Hematopoietic multipotent progenitor cell (in vitro differentiated cells): ENCODE measurements around the gene NTNG2. TPM values are rescaled to one million over a fixed set of nuclear protein-coding genes. Genes with fewer than 3 reads are reported as not detected.
"Not testable (repeated sequence)": the region's sequence is repeated elsewhere in the genome, so short reads cannot be mapped to it uniquely, and the experiment has no call there.

Experiments used
- DNase-seq, 3 donors: peaks; one replicate each; pipeline ENCODE4 v3.0.0-alpha.2; 2011 to 2015; ENCODE audit warnings: low read depth in 2 of 3, low spot score in 2 of 3
- total RNA-seq: library from RNA; depleted of rRNA; stranded (reverse); fragments of >200 nt; gene quantifications from one replicate; pipeline ENCODE4 v1.2.3, GENCODE V29; 2012

Gene NTNG2, protein sequence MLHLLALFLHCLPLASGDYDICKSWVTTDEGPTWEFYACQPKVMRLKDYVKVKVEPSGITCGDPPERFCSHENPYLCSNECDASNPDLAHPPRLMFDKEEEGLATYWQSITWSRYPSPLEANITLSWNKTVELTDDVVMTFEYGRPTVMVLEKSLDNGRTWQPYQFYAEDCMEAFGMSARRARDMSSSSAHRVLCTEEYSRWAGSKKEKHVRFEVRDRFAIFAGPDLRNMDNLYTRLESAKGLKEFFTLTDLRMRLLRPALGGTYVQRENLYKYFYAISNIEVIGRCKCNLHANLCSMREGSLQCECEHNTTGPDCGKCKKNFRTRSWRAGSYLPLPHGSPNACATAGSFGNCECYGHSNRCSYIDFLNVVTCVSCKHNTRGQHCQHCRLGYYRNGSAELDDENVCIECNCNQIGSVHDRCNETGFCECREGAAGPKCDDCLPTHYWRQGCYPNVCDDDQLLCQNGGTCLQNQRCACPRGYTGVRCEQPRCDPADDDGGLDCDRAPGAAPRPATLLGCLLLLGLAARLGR
- 22.1 TPM for total RNA-seq

DNA sequence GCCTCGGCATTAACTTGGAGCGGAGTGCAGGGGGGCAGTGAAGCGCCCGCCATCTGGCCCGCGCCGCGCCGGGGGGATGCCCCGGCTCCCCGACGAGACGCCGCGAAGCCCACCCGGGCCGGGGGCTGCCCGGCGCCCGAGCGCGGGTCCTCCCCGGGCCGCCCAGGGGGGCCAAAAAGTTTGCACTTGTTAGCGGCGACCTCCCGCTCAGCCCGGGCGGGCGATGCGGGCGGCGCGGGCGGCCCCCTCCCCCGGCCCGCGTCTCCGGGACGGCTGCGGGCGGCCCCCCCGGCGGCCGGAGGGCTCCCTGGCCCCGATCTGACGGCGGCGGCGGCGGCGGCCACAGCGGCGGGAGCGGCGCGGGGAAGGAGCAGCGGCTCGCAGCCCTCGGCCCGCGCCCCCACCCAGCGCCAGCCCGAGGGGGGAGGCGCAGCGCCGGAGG, at the start of gene NTNG2:
NTNG2 (plus strand) TSS at position 316 of the 442 bp plus-strand sequence. CDS start 4,774 bp downstream, outside the sequence.
- DNase-seq = no peak

DNA sequence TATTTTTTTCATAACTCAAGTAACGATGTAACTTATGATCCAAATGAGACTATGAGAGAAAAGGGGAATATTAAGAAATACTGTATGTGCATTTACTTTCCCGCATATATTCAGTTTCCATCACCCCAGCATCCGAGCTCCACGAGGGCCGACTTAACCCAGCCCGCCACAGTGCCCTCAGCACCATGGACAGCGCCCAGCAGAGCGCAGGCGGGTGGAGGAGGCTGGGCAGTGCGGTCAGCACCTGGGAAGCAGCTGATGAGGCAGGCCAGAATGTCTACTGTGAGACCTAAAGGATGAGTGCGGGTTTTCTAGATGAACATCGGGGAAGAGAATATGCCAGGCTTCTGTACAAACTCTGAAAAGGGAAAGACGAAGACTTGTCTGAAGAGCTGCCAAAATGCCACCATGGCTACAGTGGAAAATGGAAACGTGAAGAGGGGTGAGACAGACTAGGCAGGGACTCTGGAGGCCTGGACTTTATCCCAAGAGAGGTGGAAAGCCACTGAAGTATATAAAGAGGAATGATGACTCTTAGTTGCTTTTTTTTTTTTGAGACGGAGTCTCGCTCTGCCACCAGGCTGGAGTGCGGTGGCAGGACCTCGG, 47.7 kb upstream of the NTNG2 start:
- DNase-seq = peak in 2 of 3 donors; percentile 45 to 64

- no peak for DNase-seq
Measured at GRCh38 chr9:132116583-132116982, 45.3 kb upstream of the NTNG2 start.

DNA sequence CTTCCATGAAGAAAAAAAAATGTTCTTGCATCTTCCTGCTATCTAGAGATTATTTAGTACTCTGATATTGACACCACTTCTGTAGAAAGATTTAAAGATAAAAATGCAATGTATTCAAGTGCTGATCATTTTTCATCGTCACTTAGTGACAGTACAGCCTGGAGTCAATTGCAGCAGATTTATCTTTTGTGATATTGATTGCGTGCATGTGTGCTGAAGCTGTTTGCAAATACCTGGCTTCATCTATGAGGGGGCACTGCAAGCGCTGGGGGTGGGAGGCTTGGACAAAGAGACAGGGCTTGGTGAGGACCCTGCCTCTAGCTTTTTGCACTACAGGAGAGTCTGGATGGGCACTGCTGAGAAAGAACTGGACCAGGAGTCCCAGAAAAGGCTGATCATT, 44.2 kb upstream of the NTNG2 start:
- no peak for DNase-seq

DNA sequence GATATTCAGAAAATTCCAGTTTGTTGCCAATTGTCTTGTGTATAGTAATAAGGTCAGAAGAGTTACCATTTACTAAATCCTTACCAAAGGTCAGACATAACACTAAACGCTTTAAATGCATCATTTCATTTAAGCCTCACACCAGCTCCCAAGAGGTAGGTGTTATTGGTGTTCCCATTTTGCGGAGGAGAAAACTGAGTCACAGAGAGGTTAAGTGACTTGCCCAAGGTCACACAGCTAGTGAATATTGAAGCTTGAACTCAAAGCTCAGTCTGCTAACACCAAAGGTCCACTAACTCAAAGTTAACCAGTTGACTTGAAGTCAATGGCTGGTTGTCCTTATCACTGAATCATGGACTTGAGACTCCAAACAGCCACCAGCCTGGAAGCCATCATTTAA, 40.8 kb upstream of the NTNG2 start:
- no peak for DNase-seq

- DNase-seq = no peak
Measured at GRCh38 chr9:132124800-132125199, 37.1 kb upstream of the NTNG2 start.

- DNase-seq = no peak
Measured at GRCh38 chr9:132125361-132125760, 36.5 kb upstream of the NTNG2 start.

- DNase-seq = no peak
Measured at GRCh38 chr9:132125944-132126679, 35.7 kb upstream of the NTNG2 start.

DNA sequence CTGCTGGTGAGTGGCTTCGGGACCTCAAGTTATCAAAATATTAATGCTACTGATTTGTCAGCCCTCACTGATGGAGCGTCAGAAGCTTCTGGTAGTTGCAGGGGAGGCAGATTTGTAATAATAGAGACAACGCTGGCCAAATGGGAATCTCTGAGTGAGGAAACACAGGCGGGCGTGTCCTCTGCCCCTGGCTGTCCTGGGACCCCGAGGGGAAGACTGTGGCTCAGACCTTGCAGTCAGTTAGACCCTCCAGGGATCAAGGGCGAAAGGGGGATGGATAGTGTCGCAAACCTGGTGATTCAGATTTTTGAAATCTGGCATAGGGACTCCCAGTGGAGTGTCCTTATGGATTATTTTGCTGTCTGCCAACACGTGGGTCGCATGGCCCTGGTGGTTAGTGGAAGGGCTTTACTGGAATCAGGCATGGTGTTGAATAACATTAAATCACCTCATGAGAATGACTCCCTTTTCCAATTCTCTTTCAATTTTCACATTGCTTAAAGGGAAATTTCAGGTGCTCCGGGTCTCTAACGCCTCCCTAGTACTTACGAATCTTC, 35.1 kb upstream of the NTNG2 start:
- no peak for DNase-seq

GRCh38 chr9:132127888-132128534, 33.8 kb upstream of the NTNG2 start:
- DNase-seq = no peak

- DNase-seq = no peak
Measured at GRCh38 chr9:132129535-132129934, 32.3 kb upstream of the NTNG2 start.

DNA sequence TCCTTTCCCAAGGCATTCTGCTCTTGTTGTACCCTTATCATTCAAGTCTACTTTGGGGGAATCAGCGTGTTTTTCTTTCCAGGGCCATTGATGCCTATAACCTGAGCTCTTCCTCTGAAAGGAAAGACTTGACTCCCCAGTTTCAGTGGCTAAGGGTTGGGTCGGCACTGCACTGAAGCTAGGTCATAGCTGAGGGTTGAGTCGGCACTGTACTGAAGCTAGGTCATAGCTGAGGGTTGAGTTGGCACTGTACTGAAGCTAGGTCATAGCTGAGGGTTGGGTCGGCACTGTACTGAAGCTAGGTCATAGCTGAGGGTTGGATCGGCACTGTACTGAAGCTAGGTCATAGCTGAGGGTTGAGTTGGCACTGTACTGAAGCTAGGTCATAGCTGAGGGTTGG, 27.8 kb upstream of the NTNG2 start:
- DNase-seq = not testable (repeated sequence)

DNA sequence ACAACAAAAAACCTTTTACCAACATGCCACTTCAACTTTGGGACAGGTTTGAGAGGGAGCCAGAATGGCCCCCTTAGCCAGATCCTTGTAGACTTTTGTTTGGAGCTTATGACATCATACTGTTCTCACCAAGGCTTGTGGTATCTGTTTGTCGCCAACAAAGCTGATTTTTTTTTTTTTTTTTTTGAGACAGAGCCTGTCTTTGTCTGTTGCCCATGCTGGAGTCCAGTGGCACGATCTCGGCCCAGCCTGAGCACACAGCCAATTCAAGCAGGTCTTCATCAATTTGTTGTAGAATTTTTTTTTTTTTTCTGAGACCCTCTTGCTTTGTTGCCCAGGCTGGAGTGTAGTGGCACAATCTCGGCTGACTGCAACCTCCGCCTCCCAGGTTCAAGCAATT, 26.4 kb upstream of the NTNG2 start:
- DNase-seq = no peak

- no peak for DNase-seq
Measured at GRCh38 chr9:132136151-132136780, 25.6 kb upstream of the NTNG2 start.

- DNase-seq = peak in 1 of 3 donors; percentile 17
Measured at GRCh38 chr9:132141344-132141947, 20.4 kb upstream of the NTNG2 start.

GRCh38 chr9:132141948-132142594, 19.8 kb upstream of the NTNG2 start:
- DNase-seq = no peak

DNA sequence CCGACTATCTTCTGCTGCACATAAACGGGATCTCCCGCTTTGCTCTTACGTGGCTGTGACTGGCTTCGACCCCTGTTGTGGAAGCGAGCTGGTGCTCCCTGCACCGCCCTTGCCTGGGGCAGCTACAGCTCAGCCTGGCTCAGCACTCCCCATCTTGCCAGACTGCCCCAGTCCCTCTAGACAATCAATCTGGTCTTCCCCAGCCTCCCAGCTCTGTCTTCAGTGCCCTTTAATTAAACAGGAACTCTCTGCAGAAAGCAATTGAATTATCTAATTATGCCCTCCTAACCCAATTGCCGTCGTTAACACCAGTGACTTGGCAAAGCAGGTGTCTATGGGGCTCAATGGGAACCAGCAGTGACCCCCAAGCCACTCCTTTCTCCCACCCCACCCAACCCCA, 18.9 kb upstream of the NTNG2 start:
- no peak for DNase-seq

GRCh38 chr9:132143359-132143758, 18.5 kb upstream of the NTNG2 start:
- DNase-seq = no peak
